NCI-H2029 treated with DMSO at 0.1 percent for 48 hours (cell line): ENCODE measurements around the gene AUTS2.

Experiments used
- DNase-seq: peaks from one replicate; lab custom pipeline; 2025; lab: John Stamatoyannopoulos, UW

Gene AUTS2

GRCh38 chr7:69893906-69894305 lies 295.6 kb downstream of the AUTS2 start:
- DNase-seq, result no peak

GRCh38 chr7:69895446-69895845 lies 297.2 kb downstream of the AUTS2 start:
- no peak for DNase-seq

GRCh38 chr7:69896121-69896520 lies 297.8 kb downstream of the AUTS2 start:
- no peak for DNase-seq

GRCh38 chr7:69898189-69898588 lies 299.9 kb downstream of the AUTS2 start:
- no peak for DNase-seq

- DNase-seq, result no peak
These were observed 305.1 kb downstream of the AUTS2 start for GRCh38 chr7:69903410-69903809.

GRCh38 chr7:69906283-69906995 lies 308.2 kb downstream of the AUTS2 start:
- no peak for DNase-seq

- DNase-seq, result no peak
These were observed 309.4 kb downstream of the AUTS2 start for GRCh38 chr7:69907720-69908119.

- peak; percentile 69 for DNase-seq
These were observed 310.2 kb downstream of the AUTS2 start for GRCh38 chr7:69908454-69908853.

GRCh38 chr7:69910150-69910549 lies 311.9 kb downstream of the AUTS2 start:
- no peak for DNase-seq

GRCh38 chr7:69911337-69911736 lies 313.1 kb downstream of the AUTS2 start:
- DNase-seq, result no peak

GRCh38 chr7:69912141-69912540 lies 313.9 kb downstream of the AUTS2 start:
- DNase-seq, result no peak

- no peak for DNase-seq
These were observed 314.6 kb downstream of the AUTS2 start for GRCh38 chr7:69912846-69913245.

GRCh38 chr7:69919426-69920111 lies 321.3 kb downstream of the AUTS2 start:
- no peak for DNase-seq

GRCh38 chr7:69920797-69921196 lies 322.5 kb downstream of the AUTS2 start:
- DNase-seq, result no peak

- DNase-seq, result no peak
These were observed 323.9 kb downstream of the AUTS2 start for GRCh38 chr7:69922026-69922803.

- no peak for DNase-seq
These were observed 329.2 kb downstream of the AUTS2 start for GRCh38 chr7:69927461-69927860.

GRCh38 chr7:69928621-69929020 lies 330.3 kb downstream of the AUTS2 start:
- no peak for DNase-seq

- DNase-seq, result no peak
These were observed 331.3 kb downstream of the AUTS2 start for GRCh38 chr7:69929622-69930021.

GRCh38 chr7:69932034-69932628 lies 333.9 kb downstream of the AUTS2 start:
- peak; percentile 24 for DNase-seq

GRCh38 chr7:69934144-69934903 lies 336.0 kb downstream of the AUTS2 start:
- peak; percentile 92 for DNase-seq

- no peak for DNase-seq
These were observed 336.8 kb downstream of the AUTS2 start for GRCh38 chr7:69935107-69935506.

GRCh38 chr7:69937097-69937496 lies 338.8 kb downstream of the AUTS2 start:
- DNase-seq, result no peak
